Astrocyte (in vitro differentiated cells and primary cell): ENCODE results near the gene ADM. TPM values are rescaled to one million over a fixed set of nuclear protein-coding genes. Genes with fewer than 3 reads are reported as not detected.

Experiments
- DNase-seq: peaks from one replicate; pipeline ENCODE4 v3.0.0-alpha.2; 2010; ENCODE audit warnings: low read depth
- FAIRE-seq: peaks from 2 replicates; lab custom pipeline; 2011; peaks lifted over from hg19 to GRCh38; lab: Jason Lieb, UNC
- H2AFZ ChIP-seq: 2 replicates; pipeline ENCODE4 v1.6.0; 2012; ENCODE audit warnings: low read depth, low read length, inconsistent platforms
- H3K27ac ChIP-seq: 2 replicates; pipeline ENCODE4 v1.5.1; 2011; ENCODE audit warnings: low read depth, low read length, inconsistent platforms
- H3K27me3 ChIP-seq: 2 replicates; pipeline ENCODE4 v1.6.0; 2011; ENCODE audit warnings: low read length, inconsistent platforms; ENCODE audit not compliant: insufficient read depth
- H3K36me3 ChIP-seq: 2 replicates; pipeline ENCODE4 v1.5.1; 2011; ENCODE audit warnings: low read length, inconsistent platforms; ENCODE audit not compliant: insufficient read depth
- H3K4me1 ChIP-seq: 2 replicates; pipeline ENCODE4 v1.5.1; 2011; ENCODE audit warnings: low read length, inconsistent platforms; ENCODE audit not compliant: insufficient read depth
- H3K4me2 ChIP-seq: 2 replicates; pipeline ENCODE4 v1.6.0; 2012; ENCODE audit warnings: low read length, inconsistent platforms
- H3K4me3 ChIP-seq: 2 replicates; pipeline ENCODE4 v1.5.1; 2011; ENCODE audit warnings: low read depth, mild to moderate bottlenecking, low read length, inconsistent platforms; ENCODE audit not compliant: insufficient read depth
- H3K79me2 ChIP-seq: 2 replicates; pipeline ENCODE4 v1.6.0; 2012; ENCODE audit warnings: mild to moderate bottlenecking, low read length, inconsistent platforms; ENCODE audit not compliant: insufficient read depth
- H3K9ac ChIP-seq: 2 replicates; pipeline ENCODE4 v1.6.0; 2012; ENCODE audit warnings: mild to moderate bottlenecking, low read length, inconsistent platforms
- H3K9me3 ChIP-seq: 2 replicates; pipeline ENCODE4 v1.5.1; 2012; ENCODE audit warnings: low read depth, mild to moderate bottlenecking, low read length, inconsistent platforms; ENCODE audit not compliant: insufficient read depth
- H4K20me1 ChIP-seq: 2 replicates; pipeline ENCODE4 v1.6.0; 2012; ENCODE audit warnings: low read length, inconsistent platforms; ENCODE audit not compliant: insufficient read depth
- H3K27ac Mint-ChIP-seq: one replicate; pipeline ENCODE4 v1.8.0; 2021; ENCODE audit warnings: mild to moderate bottlenecking, mixed read lengths; ENCODE audit not compliant: unreplicated experiment
- H3K27me3 Mint-ChIP-seq: one replicate; pipeline ENCODE4 v1.8.0; 2021; ENCODE audit warnings: low read depth, mixed read lengths; ENCODE audit not compliant: unreplicated experiment
- H3K36me3 Mint-ChIP-seq: one replicate; pipeline ENCODE4 v1.8.0; 2021; ENCODE audit warnings: low read depth, mixed read lengths; ENCODE audit not compliant: unreplicated experiment
- H3K4me1 Mint-ChIP-seq: one replicate; pipeline ENCODE4 v1.8.0; 2021; ENCODE audit warnings: low read depth, mixed read lengths; ENCODE audit not compliant: unreplicated experiment
- H3K4me3 Mint-ChIP-seq: one replicate; pipeline ENCODE4 v1.8.0; 2021; ENCODE audit warnings: mild to moderate bottlenecking, moderate library complexity, mixed read lengths; ENCODE audit not compliant: unreplicated experiment
- H3K9me3 Mint-ChIP-seq: one replicate; pipeline ENCODE4 v1.8.0; 2021; ENCODE audit warnings: mild to moderate bottlenecking, mixed read lengths; ENCODE audit not compliant: unreplicated experiment
- EZH2 ChIP-seq: IDR thresholded peaks from 2 replicates; pipeline ENCODE4 v1.6.1; 2012; ENCODE audit warnings: mild to moderate bottlenecking, low read length, inconsistent platforms; ENCODE audit not compliant: insufficient read depth
- total RNA-seq: library from RNA; stranded (reverse); gene quantifications from 2 replicates; pipeline ENCODE4 v1.2.1, GENCODE V29; 2021
- TF ChIP-seq, protein P1 (sequence below): IDR thresholded peaks from 2 replicates; pipeline ENCODE4 v1.5.1; 2011; ENCODE audit warnings: low read depth, mild to moderate bottlenecking, inconsistent platforms, low read length, moderate library complexity; ENCODE audit not compliant: insufficient read depth

ADM gene
- total RNA-seq, 1 donor from 2014 or later: 78.7 TPM

DNA sequence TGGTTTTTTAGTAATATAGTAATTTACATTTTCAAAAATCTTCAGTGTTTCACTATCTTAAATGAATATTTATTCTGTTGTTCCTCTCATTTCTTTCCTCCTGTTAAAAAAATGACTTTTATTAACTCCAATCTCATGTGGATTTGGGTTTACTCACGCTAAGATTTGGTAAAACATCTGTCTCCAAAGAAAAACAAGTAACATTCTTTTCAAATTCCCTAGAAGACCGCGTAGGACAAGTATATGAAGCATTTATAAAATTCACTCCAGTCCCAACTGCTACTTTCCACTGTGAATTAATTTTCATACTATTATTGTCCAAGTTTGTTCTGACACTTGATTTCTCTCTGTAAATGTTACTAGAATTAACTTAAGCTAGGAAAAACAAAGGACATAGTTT is 37.1 kb upstream of the ADM start:
- Mint-ChIP-seq H3K9me3 (no peaks in the 10 kb centered on the region), H3K27ac (no peak overlapping the region), H3K4me1 (peaks cover 19% of the 10 kb centered on the region), H3K4me3 (no peak overlapping the region), H3K36me3 (no peaks in the 10 kb centered on the region), H3K27me3 (no peaks in the 10 kb centered on the region)
- no peak overlapping the region for H3K4me2 ChIP-seq
- H3K36me3 ChIP-seq: no peaks in the 10 kb centered on the region
- no peaks in the 10 kb centered on the region for H3K27me3 ChIP-seq
- peak; percentile 73 for FAIRE-seq
- no peak overlapping the region for H3K9ac ChIP-seq
- no peak overlapping the region for H2AFZ ChIP-seq
- no peak overlapping the region for H3K4me3 ChIP-seq
- peaks cover 6% of the 10 kb centered on the region for H3K4me1 ChIP-seq
- no peaks in the 10 kb centered on the region for H3K9me3 ChIP-seq
- H3K79me2 ChIP-seq: peaks cover 13% of the 10 kb centered on the region
- no peak overlapping the region for H3K27ac ChIP-seq
- H4K20me1 ChIP-seq: peaks cover 14% of the 10 kb centered on the region
- no peak for DNase-seq
- TF ChIP-seq, protein P1, sequence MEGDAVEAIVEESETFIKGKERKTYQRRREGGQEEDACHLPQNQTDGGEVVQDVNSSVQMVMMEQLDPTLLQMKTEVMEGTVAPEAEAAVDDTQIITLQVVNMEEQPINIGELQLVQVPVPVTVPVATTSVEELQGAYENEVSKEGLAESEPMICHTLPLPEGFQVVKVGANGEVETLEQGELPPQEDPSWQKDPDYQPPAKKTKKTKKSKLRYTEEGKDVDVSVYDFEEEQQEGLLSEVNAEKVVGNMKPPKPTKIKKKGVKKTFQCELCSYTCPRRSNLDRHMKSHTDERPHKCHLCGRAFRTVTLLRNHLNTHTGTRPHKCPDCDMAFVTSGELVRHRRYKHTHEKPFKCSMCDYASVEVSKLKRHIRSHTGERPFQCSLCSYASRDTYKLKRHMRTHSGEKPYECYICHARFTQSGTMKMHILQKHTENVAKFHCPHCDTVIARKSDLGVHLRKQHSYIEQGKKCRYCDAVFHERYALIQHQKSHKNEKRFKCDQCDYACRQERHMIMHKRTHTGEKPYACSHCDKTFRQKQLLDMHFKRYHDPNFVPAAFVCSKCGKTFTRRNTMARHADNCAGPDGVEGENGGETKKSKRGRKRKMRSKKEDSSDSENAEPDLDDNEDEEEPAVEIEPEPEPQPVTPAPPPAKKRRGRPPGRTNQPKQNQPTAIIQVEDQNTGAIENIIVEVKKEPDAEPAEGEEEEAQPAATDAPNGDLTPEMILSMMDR: no peak
- TF ChIP-seq EZH2: no peak

DNA sequence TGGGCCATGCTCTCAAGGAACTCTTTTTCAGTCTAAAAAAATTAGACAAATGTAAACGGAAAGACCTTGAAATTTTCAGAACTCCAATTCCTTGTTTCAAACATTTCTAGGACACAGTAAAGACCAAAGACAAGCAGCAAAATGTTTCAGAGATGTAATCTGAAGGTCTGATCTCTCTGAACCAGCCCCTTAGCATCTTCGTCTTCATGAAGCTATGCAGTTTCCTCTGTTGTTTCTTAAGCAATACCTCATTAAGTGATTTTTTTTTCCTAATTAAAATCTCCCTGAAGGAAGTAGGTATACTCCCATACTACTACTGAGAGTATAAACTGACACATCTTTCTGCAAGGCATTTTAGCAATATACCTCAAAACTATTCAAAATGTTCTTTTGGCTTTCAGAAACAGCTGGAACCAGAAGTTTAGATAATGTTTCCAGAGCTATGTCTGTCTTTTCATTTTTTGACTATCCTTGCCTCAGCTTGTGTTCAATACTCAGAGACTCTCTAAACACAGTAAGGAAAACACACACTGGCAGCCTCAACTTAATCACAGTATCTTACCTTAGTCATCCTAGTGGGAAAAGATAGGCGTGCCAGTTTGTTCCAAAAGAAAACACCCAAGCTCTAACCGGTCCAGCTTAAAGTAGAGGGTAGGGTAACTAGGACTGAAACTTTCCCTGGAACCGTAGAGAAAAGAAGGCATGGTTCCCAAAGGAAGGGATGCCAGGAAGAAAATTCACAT is 36.0 kb upstream of the ADM start:
- peaks cover 5% of the 10 kb centered on the region for H3K4me1 ChIP-seq
- H3K27me3 ChIP-seq: no peaks in the 10 kb centered on the region
- no peak overlapping the region for H3K4me2 ChIP-seq
- no peaks in the 10 kb centered on the region for H3K36me3 ChIP-seq
- peaks cover 16% of the 10 kb centered on the region for H3K4me1 Mint-ChIP-seq
- H3K27ac ChIP-seq: no peak overlapping the region
- no peaks in the 10 kb centered on the region for H3K36me3 Mint-ChIP-seq
- H3K9ac ChIP-seq: no peak overlapping the region
- no peaks in the 10 kb centered on the region for H3K9me3 ChIP-seq
- H2AFZ ChIP-seq: no peak overlapping the region
- TF ChIP-seq EZH2: no peak
- TF ChIP-seq, protein P1: no peak
- no peaks in the 10 kb centered on the region for H3K27me3 Mint-ChIP-seq
- DNase-seq: peak; percentile 16
- H3K4me3 ChIP-seq: no peak overlapping the region
- no peak for FAIRE-seq
- peaks cover 10% of the 10 kb centered on the region for H3K79me2 ChIP-seq
- H3K27ac Mint-ChIP-seq: peak overlapping the region; percentile 29
- no peak overlapping the region for H3K4me3 Mint-ChIP-seq
- peaks cover 17% of the 10 kb centered on the region for H4K20me1 ChIP-seq
- no peaks in the 10 kb centered on the region for H3K9me3 Mint-ChIP-seq

DNA sequence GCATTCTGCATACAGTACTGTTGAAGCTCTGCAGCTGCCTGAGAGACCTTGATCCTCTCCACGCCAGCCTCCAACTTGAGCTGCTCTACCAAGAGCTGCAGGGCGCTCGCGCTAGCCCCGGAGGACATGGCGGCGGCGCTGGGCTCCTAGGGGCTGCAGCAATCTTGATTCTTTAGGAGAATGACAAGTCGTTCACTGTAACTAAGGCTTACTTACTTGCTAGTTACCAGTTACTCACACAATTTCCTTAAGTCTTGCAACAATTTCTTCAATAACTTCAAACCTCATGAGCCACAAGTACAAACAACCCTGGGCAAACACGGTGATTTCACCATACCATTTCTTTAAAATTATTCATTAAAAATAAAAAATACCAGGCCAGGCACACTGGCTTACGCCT is 32.7 kb upstream of the ADM start:
- no peak overlapping the region for H3K4me3 Mint-ChIP-seq
- Histone ChIP-seq H3K9ac (no peak overlapping the region), H3K36me3 (no peaks in the 10 kb centered on the region), H3K27ac (no peak overlapping the region), H3K4me2 (no peak overlapping the region), H3K79me2 (peaks cover 24% of the 10 kb centered on the region), H3K4me1 (no peaks in the 10 kb centered on the region), H3K4me3 (no peak overlapping the region), H3K27me3 (no peaks in the 10 kb centered on the region), H2AFZ (no peak overlapping the region), H4K20me1 (peaks cover 27% of the 10 kb centered on the region), H3K9me3 (no peaks in the 10 kb centered on the region)
- no peaks in the 10 kb centered on the region for H3K27me3 Mint-ChIP-seq
- H3K4me1 Mint-ChIP-seq: peaks cover 20% of the 10 kb centered on the region
- DNase-seq (no peak), FAIRE-seq (no peak)
- no peak overlapping the region for H3K27ac Mint-ChIP-seq
- no peaks in the 10 kb centered on the region for H3K36me3 Mint-ChIP-seq
- TF ChIP-seq EZH2: no peak
- TF ChIP-seq, protein P1: no peak
- no peaks in the 10 kb centered on the region for H3K9me3 Mint-ChIP-seq
